H9 (cell line): Measurements from ENCODE around the gene MIER2. TPM values are rescaled to one million over a fixed set of nuclear protein-coding genes. Genes with fewer than 3 reads are reported as not detected.

Source experiments
- DNase-seq: peaks from one replicate; pipeline ENCODE4 v3.0.0-alpha.2; 2017
- H2AFZ ChIP-seq: one replicate; pipeline ENCODE4 v1.6.1; 2013; ENCODE audit warnings: mild to moderate bottlenecking, low read length, control low read depth, moderate library complexity
- H2AK5ac ChIP-seq: 2 replicates; pipeline ENCODE4 v1.6.1; 2013; ENCODE audit warnings: low read length, control low read depth, mixed read lengths; ENCODE audit not compliant: insufficient read length
- H2BK120ac ChIP-seq: one replicate; pipeline ENCODE4 v1.6.1; 2013; ENCODE audit warnings: low read depth, mild to moderate bottlenecking, low read length, control low read depth, inconsistent platforms; ENCODE audit not compliant: poor library complexity, severe bottlenecking
- H2BK12ac ChIP-seq: 2 replicates; pipeline ENCODE4 v1.6.1; 2013; ENCODE audit warnings: low read length, control low read depth, mixed read lengths, low read depth; ENCODE audit not compliant: insufficient read length
- H2BK15ac ChIP-seq: 2 replicates; pipeline ENCODE4 v1.6.1; 2013; ENCODE audit warnings: low read depth, low read length, control low read depth
- H2BK20ac ChIP-seq: one replicate; pipeline ENCODE4 v1.6.1; 2013; ENCODE audit warnings: low read depth, mild to moderate bottlenecking, low read length, control low read depth, inconsistent platforms; ENCODE audit not compliant: poor library complexity, severe bottlenecking
- H2BK5ac ChIP-seq: 2 replicates; pipeline ENCODE4 v1.6.1; 2013; ENCODE audit warnings: low read length, control low read depth, mixed read lengths; ENCODE audit not compliant: insufficient read length
- H3K14ac ChIP-seq: 2 replicates; pipeline ENCODE4 v1.6.1; 2013; ENCODE audit warnings: low read length, control low read depth; ENCODE audit not compliant: insufficient read depth
- H3K18ac ChIP-seq: 2 replicates; pipeline ENCODE4 v1.6.1; 2013; ENCODE audit warnings: low read depth, mild to moderate bottlenecking, mixed read lengths, low read length, control low read depth; ENCODE audit not compliant: insufficient read length
- H3K23ac ChIP-seq: 2 replicates; pipeline ENCODE4 v1.6.1; 2013; ENCODE audit warnings: low read length, control low read depth, mixed read lengths, low read depth; ENCODE audit not compliant: insufficient read length
- H3K23me2 ChIP-seq: 2 replicates; pipeline ENCODE4 v1.6.1; 2013; ENCODE audit warnings: low read depth, mild to moderate bottlenecking, mixed read lengths, low read length, control low read depth; ENCODE audit not compliant: insufficient read length, poor library complexity, severe bottlenecking
- H3K27ac ChIP-seq: 2 replicates; pipeline ENCODE4 v1.5.1; 2013; ENCODE audit warnings: low read length, control low read depth, mixed read lengths, low read depth; ENCODE audit not compliant: insufficient read length
- H3K27me3 ChIP-seq: 2 replicates; pipeline ENCODE4 v1.6.1; 2013; ENCODE audit warnings: low read length, control low read depth, inconsistent platforms; ENCODE audit not compliant: insufficient read depth
- H3K4ac ChIP-seq: 2 replicates; pipeline ENCODE4 v1.6.1; 2013; ENCODE audit warnings: low read depth, mild to moderate bottlenecking, control low read depth, inconsistent platforms, low read length, moderate library complexity
- H3K4me1 ChIP-seq: 2 replicates; pipeline ENCODE4 v1.6.1; 2013; ENCODE audit warnings: low read length, control low read depth, inconsistent platforms; ENCODE audit not compliant: insufficient read depth
- H3K4me2 ChIP-seq: 2 replicates; pipeline ENCODE4 v1.6.1; 2013; ENCODE audit warnings: low read length, control low read depth, mixed read lengths; ENCODE audit not compliant: insufficient read length, insufficient read depth
- H3K56ac ChIP-seq: 2 replicates; pipeline ENCODE4 v1.6.1; 2013; ENCODE audit warnings: low read depth, mild to moderate bottlenecking, mixed read lengths, low read length, control low read depth; ENCODE audit not compliant: insufficient read length
- H3K79me1 ChIP-seq: 2 replicates; pipeline ENCODE4 v1.6.1; 2013; ENCODE audit warnings: low read depth, mild to moderate bottlenecking, moderate library complexity, low read length, control low read depth, inconsistent platforms; ENCODE audit not compliant: insufficient read depth, poor library complexity, severe bottlenecking
- H3K79me2 ChIP-seq: 2 replicates; pipeline ENCODE4 v1.6.1; 2013; ENCODE audit warnings: low read length, control low read depth, inconsistent platforms; ENCODE audit not compliant: insufficient read depth
- H3K9ac ChIP-seq: 2 replicates; pipeline ENCODE4 v1.6.1; 2013; ENCODE audit warnings: low read length, control low read depth, mixed read lengths; ENCODE audit not compliant: insufficient read length; ENCODE audit errors: extremely low read depth
- H3K9me3 ChIP-seq: one replicate; pipeline ENCODE4 v1.6.1; 2013; ENCODE audit warnings: low read depth, low read length, inconsistent platforms; ENCODE audit not compliant: control insufficient read depth
- H3T11ph ChIP-seq: one replicate; pipeline ENCODE4 v1.6.1; 2013; ENCODE audit warnings: mild to moderate bottlenecking, low read length, control low read depth, inconsistent platforms
- H4K20me1 ChIP-seq: one replicate; pipeline ENCODE4 v1.6.1; 2013; ENCODE audit not compliant: control insufficient read depth, insufficient read length, insufficient read depth
- H4K5ac ChIP-seq: 2 replicates; pipeline ENCODE4 v1.6.1; 2013; ENCODE audit warnings: low read depth, mild to moderate bottlenecking, mixed read lengths, low read length, control low read depth; ENCODE audit not compliant: insufficient read length
- H4K8ac ChIP-seq: replicated peaks from 2 replicates; pipeline ENCODE4 v1.6.1; 2013; ENCODE audit warnings: low read length, control low read depth, mixed read lengths, low read depth; ENCODE audit not compliant: insufficient read length
- H4K91ac ChIP-seq: 2 replicates; pipeline ENCODE4 v1.6.1; 2013; ENCODE audit warnings: low read depth, mild to moderate bottlenecking, moderate library complexity, mixed read lengths, low read length, control low read depth; ENCODE audit not compliant: insufficient read length
- H3K27ac Mint-ChIP-seq, 3 experiments: 2 replicates in 2 of 3; 3 replicates in 1 of 3; pipeline ENCODE4 v1.8.0; 2020 to 2021; ENCODE audit warnings: mixed read lengths in 3 of 3, mild to moderate bottlenecking in 1 of 3, moderate library complexity in 1 of 3
- H3K27me3 Mint-ChIP-seq: 2 replicates; pipeline ENCODE4 v1.8.0; 2021; ENCODE audit warnings: low read depth, mild to moderate bottlenecking, moderate library complexity, mixed read lengths
- H3K36me3 Mint-ChIP-seq, 3 experiments: 2 replicates in 2 of 3; 3 replicates in 1 of 3; pipeline ENCODE4 v1.8.0; 2020 to 2021; ENCODE audit warnings: low read depth in 3 of 3, mixed read lengths in 3 of 3; ENCODE audit not compliant: insufficient read depth in 1 of 3
- H3K4me1 Mint-ChIP-seq, 2 experiments: 2 replicates each; pipeline ENCODE4 v1.8.0; 2020; ENCODE audit warnings: mixed read lengths in 2 of 2
- H3K4me3 Mint-ChIP-seq, 2 experiments: 2 replicates in 1 of 2; 3 replicates in 1 of 2; pipeline ENCODE4 v1.8.0; 2020 to 2021; ENCODE audit warnings: mild to moderate bottlenecking in 2 of 2, mixed read lengths in 2 of 2, moderate library complexity in 1 of 2
- H3K9me3 Mint-ChIP-seq, 2 experiments: 2 replicates in 1 of 2; 3 replicates in 1 of 2; pipeline ENCODE4 v1.8.0; 2020; ENCODE audit warnings: mild to moderate bottlenecking in 2 of 2, mixed read lengths in 2 of 2, moderate library complexity in 1 of 2
- CTCF ChIP-seq: fragments of 200-600 bp; sonication (generic); conservative IDR thresholded peaks from 3 replicates; pipeline ENCODE4 v1.8.0; 2021; ENCODE audit warnings: antibody characterized with exemption, mild to moderate bottlenecking
- WGBS: extraction: QIAGEN DNeasy Blood & Tissue Kit; methylation state at CpG from one replicate; pipeline ENCODE4 v1.1.7; 2013; ENCODE audit warnings: missing lambda C conversion rate, low lambda C conversion rate, mixed read lengths; ENCODE audit not compliant: insufficient read length; ENCODE audit errors: extremely low coverage; 5-methylcytosine and 5-hydroxymethylcytosine counted together
- total RNA-seq: library from RNA; stranded (reverse); gene quantifications from 2 replicates; pipeline ENCODE4 v1.2.1, GENCODE V29; 2021

The MIER2 gene
- total RNA-seq, 1 experiment from 2014 or later: 60.5 TPM

- Histone ChIP-seq H3K23me2 (no peaks in the 10 kb centered on the region), H3K79me1 (no peaks in the 10 kb centered on the region), H3K9me3 (no peaks in the 10 kb centered on the region), H3K27me3 (no peaks in the 10 kb centered on the region), H2BK20ac (no peak overlapping the region), H4K8ac (no peak overlapping the region), H4K91ac (no peak overlapping the region), H3K18ac (no peak overlapping the region), H2AFZ (no peak overlapping the region), H3K23ac (no peak overlapping the region), H2AK5ac (no peak overlapping the region), H2BK15ac (no peak overlapping the region), H3T11ph (no peak overlapping the region), H3K79me2 (no peaks in the 10 kb centered on the region), H3K9ac (no peak overlapping the region), H2BK12ac (no peak overlapping the region), H3K14ac (no peak overlapping the region), H4K20me1 (no peaks in the 10 kb centered on the region), H3K4ac (no peak overlapping the region), H3K4me1 (no peaks in the 10 kb centered on the region), H3K4me2 (no peak overlapping the region), H2BK5ac (no peak overlapping the region), H2BK120ac (no peak overlapping the region), H3K56ac (no peak overlapping the region), H4K5ac (no peak overlapping the region), H3K27ac (no peak overlapping the region)
- peaks cover 0 to 9% of the 10 kb centered on the region in 2 experiments; a peak in 1 of 4 replicates for H3K4me1 Mint-ChIP-seq
- peaks cover 0 to 4% (median 3%) of the 10 kb centered on the region in 3 experiments; a peak in 4 of 7 replicates for H3K36me3 Mint-ChIP-seq
- H3K9me3 Mint-ChIP-seq: peaks cover 3 to 4% of the 10 kb centered on the region in 2 experiments; a peak in 3 of 5 replicates
- no peak overlapping the region for H3K4me3 Mint-ChIP-seq
- no peak for TF ChIP-seq CTCF
- DNase-seq: no peak
- no CpG with 5 or more reads among the region's 17 CpGs for WGBS
- H3K27ac Mint-ChIP-seq: peak overlapping the region in 1 of 3 experiments; percentile 80; a peak in 1 of 7 replicates
- H3K27me3 Mint-ChIP-seq: peaks cover 32% of the 10 kb centered on the region
Measured at GRCh38 chr19:371501-372168, 27.0 kb upstream of the MIER2 start.
